ENCODE results near the gene TMED7. TPM values are rescaled to one million over a fixed set of nuclear protein-coding genes. Genes with fewer than 3 reads are reported as not detected.

The TMED7 gene
- total and polyA plus RNA-seq, 2 of the 13 experiments (the other 11 are each of a cell fraction or from before 2014, with no cell fraction given): 58.0 to 113 TPM

GRCh38 chr5:115625579-115626444, at the start of gene TMED7 (continued):
- TF ChIP-seq ZNF343 (CRISPR knock-in tag; IDR thresholded peaks at IDR 0.05) (no peak), SOX13 (IDR thresholded peaks at IDR 0.05) (no peak; the same call in 1 of the 2 replicates), SOX13 (CRISPR knock-in tag; conservative IDR thresholded peaks at IDR 0.05 in 1 of 2, IDR thresholded peaks at IDR 0.05 in 1 of 2) (peak in 1 of 2 experiments; percentile 54; a peak in 1 of 4 replicates), ZMYM4 (CRISPR knock-in tag; IDR thresholded peaks at IDR 0.05) (peak; percentile 95), ZNF614 (CRISPR knock-in tag; IDR thresholded peaks at IDR 0.05; ENCODE audit: borderline replicate concordance) (peak; percentile 67), RORA (CRISPR knock-in tag; IDR thresholded peaks at IDR 0.05) (0 out of 2 replicates have a peak, but pooled peaks have one; percentile 44), ZNF563 (CRISPR knock-in tag; IDR thresholded peaks at IDR 0.05) (peak; percentile 86), DBP (CRISPR knock-in tag; IDR thresholded peaks at IDR 0.05; ENCODE audit: not compliant biosample characterization) (peak; percentile 64), HMGXB4 (CRISPR knock-in tag; IDR thresholded peaks at IDR 0.05; ENCODE audit: borderline replicate concordance in 1 of 2, low read depth in 1 of 2) (peak in 1 of 2 experiments; percentile 92; a peak in 3 of 4 replicates), FOXC1 (CRISPR knock-in tag; IDR thresholded peaks at IDR 0.05; ENCODE audit: borderline replicate concordance) (0 out of 2 replicates have a peak, but pooled peaks have one; percentile 74), HMG20A (CRISPR knock-in tag; IDR thresholded peaks at IDR 0.05; ENCODE audit: borderline replicate concordance) (no peak), MXD1 (CRISPR knock-in tag; IDR thresholded peaks at IDR 0.05) (peak; percentile 72), RAD21 (CRISPR knock-in tag; IDR thresholded peaks at IDR 0.05) (no peak), SOX6 (IDR thresholded peaks at IDR 0.05) (no peak), SOX6 (CRISPR knock-in tag; IDR thresholded peaks at IDR 0.05) (peak; percentile 76), SP2 (CRISPR knock-in tag; IDR thresholded peaks at IDR 0.05) (peak; percentile 66), PCBP1 (IDR thresholded peaks at IDR 0.05; ENCODE audit: borderline replicate concordance, low read depth, low read length) (0 out of 2 replicates have a peak, but pooled peaks have one; percentile 21), SALL2 (CRISPR knock-in tag; IDR thresholded peaks at IDR 0.05) (peak; percentile 78; the same call in 1 of the 2 replicates), HNF4G (IDR thresholded peaks at IDR 0.05; ENCODE audit: borderline replicate concordance, low read depth, low read length) (no peak; the same call in 1 of the 2 replicates), HNF4G (CRISPR knock-in tag; IDR thresholded peaks at IDR 0.05; ENCODE audit: borderline replicate concordance, low read depth) (0 out of 2 replicates have a peak, but pooled peaks have one; percentile 5), RFX5 (IDR thresholded peaks at IDR 0.05; ENCODE audit: low read depth, low read length) (no peak), ZNF275 (CRISPR knock-in tag; IDR thresholded peaks at IDR 0.05; ENCODE audit: borderline replicate concordance) (peak; percentile 72; the same call in 1 of the 2 replicates), TFDP1 (CRISPR knock-in tag; IDR thresholded peaks at IDR 0.05; ENCODE audit: borderline replicate concordance) (peak; percentile 57; the same call in 1 of the 2 replicates)

All from HepG2 (cell line).